HS-5 (cell line): ENCODE measurements around the gene KRT86.
"Not testable (repeated sequence)": the region's sequence is repeated elsewhere in the genome, so short reads cannot be mapped to it uniquely, and the experiment has no call there.

Source experiments
- DNase-seq: peaks from one replicate; pipeline ENCODE4 v3.0.0-alpha.2; 2012; ENCODE audit warnings: low read depth

Gene KRT86

DNA sequence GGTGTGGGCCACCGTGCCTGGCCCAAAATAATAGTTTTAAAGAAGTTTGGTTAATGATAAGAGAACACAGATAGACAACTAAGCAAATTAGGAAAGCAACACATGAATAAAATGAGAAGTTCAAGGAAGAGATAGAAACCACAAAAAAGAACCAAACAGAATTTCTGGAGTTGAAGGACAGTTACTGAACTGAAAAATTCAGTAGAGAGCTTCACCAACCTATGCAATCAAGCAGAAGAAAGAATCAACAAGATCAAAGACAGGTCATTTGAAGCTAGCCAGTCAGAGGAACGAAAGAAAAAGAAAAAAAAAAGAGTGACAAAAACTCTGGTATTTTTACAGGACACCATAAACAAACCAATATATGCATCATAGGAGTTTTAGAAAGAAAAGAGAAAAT lies 62.2 kb downstream of the KRT86 start:
- no peak for DNase-seq

DNA sequence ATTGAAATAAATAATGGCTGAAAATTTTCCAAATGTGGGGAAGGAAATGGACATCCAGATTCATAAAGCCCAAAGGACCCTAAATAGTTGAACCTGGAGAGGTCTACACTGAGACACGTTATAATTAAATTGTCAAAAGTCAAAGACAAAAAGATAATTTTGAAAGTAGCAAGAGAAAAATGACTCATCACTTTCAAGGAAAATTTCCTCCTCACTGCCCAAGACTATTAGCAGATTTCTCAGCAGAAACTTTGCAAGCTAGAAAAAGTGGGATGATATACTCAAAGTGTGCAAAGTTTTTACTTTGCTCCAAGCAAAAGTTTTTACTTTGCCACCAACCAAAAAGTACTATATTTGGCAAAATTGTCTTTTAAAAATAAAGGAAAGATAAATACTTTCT lies 62.6 kb downstream of the KRT86 start:
- DNase-seq, result no peak

DNA sequence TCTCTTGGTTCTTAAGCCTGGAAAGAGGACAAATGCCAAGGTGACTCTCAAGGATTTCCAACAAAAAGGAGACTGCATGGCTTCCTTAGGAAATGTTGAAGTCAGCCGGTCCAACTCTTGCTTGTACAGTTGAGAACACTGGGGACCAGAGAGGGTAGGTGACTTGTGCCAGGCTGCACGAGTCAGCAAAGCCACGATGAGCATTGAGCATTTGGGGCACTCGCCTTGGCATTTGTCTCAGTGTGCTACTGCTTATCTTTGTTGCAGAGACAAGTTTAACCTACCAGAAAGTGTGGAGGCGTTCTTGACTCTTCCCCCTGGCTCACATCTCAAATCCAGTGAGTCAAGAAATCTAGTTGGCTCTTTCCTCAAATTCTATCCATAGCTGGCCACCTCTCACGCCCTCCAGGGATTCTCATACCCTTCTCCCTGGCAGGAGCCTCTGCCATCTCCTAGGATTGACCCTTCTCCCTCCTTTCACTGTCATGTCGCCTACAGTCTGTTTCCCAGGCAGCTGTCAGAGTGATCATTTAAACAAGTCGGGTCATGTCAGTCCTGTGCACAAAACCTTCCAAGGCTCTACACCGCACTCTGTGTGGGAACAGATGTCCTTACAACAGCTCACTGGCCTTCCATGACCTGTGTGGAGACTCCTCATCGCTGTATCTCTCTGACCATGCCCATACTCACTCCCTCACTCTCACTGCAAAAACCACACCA lies 64.0 kb downstream of the KRT86 start:
- no peak for DNase-seq

DNA sequence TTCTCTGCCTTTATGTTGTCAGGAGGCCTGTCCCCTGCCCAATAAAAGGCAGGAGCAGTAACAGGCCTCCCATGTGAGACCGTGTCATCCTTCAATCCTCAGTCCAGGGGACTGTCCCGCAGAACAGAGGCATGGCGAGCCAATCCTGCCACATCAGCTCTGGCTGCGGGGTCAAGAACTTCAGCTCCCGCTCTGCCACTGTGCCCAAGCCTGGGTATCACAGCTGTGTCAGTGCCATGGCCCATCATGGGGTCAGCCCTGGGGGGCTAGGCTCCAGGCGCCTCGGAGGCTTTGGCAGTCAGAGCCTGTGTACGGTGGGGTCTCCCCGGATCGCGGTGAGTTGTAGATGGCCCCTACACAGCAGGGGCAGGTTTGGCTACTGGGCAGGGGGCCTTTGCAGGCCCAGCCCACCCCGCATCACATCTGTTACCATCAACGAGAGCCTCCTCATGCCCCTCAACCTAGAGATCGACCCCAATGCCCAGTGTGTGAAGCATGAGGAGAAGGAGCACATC lies 66.7 kb downstream of the KRT86 start:
- no peak for DNase-seq

DNA sequence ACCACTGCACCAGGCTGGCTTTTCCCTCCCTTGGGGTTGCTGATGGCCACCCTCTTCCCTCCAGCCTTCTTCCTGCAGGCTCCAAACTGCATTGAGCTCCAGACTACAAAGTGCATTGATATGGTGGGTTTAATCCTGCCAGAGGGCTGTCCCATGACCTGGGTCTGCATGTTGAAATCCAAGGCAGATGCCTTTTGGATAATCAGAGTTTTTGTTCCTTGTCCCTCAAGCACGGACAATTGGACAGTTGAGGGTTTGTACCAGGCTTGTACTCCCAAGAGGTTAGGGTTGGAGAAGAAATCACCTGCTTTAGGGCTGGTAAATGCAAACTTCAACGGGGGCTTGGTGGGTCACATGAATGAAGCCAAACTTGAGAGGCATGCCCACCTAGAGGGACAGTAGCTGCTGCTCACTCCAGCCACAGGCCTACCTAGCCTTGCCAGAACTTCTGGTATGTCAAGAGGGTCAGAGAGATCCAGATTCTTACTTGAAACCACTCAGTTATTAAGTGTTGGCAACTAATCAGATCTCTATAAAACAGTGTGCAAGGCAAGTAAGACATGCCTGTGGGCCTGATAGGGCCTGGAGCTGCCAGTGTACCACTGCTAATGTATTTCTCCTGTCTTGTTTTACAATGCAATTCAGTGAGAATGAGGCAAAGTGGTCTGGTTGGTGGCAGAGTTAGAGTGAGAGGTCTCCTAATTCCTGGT lies 68.5 kb downstream of the KRT86 start:
- DNase-seq, result no peak

DNA sequence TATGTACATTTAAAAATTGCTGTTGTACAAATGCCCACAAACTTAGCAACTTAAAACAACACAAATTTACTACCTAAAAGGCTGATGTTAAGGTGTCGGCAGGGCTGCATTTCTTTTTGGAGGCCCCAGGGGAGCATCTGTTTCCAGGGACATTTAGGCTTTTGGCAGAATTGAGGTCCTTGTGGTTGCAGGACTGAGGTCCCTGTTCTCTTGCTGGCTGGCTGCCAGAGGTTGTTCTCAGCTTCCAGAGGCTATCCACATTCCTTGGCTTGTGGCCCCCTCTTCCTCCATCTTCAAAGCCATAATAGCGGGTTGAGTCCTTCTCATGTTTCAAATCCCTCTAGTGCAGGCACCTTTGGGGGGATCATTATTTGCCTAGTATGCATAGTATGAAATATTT lies 69.1 kb downstream of the KRT86 start:
- no peak for DNase-seq

DNA sequence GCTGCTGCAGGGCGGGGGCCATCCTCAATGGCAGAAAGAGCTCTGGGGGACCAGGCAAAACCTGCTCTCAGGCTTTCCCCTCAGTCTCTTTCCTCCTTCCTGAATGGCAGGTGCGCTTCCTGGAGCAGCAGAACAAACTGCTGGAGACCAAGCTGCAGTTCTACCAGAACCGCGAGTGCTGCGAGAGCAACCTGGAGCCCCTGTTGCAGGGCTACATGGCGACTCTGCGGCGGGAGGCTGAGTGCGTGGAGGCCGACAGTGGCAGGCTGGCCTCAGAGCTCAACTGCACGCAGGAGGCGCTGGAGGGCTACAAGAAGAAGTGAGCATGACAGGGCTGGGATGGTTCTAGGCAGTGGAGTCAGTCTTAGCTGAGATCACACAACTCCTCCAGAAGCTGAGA lies 69.7 kb downstream of the KRT86 start:
- no peak for DNase-seq

DNA sequence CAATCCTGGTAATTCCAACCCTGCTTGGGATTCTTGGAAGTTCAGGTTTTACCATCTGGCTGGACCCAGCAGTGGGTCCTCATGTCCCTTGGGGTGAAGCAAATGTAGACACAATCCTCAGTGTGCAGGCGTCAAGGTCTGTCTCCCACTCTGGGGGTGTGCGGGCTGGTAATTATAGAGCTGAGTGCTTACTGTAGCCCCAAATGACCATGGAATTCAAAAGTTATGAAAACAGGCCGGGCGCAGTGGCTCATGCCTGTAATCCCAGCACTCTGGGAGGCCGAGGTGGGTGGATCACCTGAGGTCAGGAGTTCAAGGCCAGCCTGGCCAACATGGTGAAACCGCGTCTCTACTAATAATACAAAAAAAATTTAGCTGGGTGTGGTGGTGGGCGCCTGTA lies 70.6 kb downstream of the KRT86 start:
- DNase-seq, result not testable (repeated sequence)

DNA sequence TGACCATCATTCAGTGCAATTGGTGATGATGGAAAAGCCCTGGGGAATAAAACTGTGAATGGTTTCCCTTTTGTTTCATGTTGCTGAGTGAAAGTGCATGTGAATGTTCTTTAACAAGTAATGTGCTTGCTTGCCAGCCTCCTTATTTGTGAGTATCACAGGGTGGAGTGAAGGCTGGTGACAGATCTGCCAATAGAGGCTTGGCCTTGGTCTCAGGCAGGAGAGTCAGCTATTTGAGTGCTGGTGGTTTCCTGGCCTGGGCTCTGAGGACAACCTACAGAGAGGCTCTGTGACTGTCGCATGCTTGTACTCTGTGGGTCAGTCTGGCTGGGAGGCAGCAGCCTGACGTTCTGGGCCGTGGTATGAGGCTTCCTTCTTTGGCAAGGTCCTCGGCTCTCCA lies 72.1 kb downstream of the KRT86 start:
- DNase-seq, result no peak

DNA sequence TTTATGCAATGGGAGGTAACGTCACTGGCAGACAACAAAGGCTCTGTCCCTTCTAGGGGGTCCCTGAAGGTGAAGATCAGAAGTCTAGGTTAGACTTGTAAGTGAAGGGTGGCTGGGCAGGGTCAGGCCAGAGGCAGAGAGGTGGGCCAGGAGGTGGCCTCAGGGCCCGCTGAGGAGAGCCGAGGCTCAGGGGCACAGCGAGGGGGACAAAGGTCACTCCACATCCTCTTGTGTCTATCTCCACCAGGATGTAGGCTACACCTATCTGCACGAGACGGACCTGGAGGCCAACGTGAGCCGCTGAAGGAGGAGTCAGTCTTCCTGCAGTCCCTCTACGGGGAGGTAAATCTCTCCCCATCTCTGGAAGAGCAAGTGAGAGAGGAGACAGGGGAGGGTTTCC lies 72.6 kb downstream of the KRT86 start:
- no peak for DNase-seq

DNA sequence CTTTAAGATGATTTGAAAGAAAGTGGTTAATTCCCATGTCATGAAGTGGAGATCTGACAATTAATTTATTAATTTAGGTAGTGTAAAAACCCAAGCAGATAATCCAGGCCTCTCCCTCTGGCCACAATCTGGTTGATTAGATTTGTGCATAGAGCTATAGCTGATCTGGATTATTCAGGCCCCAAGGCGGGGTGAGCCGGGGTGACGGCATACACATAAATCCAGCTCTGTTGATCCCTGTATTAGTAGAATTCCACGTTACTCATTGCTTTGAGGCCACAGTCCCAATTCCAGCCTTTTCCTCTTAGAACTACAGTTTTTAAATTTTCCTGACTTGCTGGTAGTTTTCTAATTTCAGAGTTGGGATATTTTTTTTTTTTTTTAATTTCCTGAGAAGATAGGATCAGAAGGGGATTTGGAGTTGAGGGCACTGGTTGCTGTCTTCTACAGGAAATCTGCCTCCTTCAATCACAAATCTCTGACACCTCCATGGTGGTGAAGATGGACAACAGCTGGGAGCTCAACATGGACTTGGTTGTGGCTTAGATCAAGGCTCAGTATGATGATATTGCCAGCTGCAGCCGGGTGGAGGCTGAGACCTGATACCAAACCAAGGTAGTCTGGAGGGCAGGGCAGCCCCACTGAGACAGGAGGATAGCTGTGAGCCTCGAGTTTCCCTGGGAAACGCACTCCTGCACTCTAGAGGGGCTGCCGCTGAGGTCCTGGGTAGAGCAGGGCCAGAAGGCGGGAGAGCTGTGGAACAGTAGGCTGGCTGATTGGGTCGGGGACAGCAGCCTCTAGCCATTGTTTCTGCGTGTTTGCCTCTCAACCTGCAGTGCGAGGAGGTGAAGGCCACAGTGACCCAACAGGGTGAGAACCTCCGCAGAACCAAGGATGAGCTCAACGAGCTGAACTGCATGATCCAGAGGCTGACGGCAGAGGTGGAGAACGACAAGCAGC lies 73.4 kb downstream of the KRT86 start:
- DNase-seq, result no peak

DNA sequence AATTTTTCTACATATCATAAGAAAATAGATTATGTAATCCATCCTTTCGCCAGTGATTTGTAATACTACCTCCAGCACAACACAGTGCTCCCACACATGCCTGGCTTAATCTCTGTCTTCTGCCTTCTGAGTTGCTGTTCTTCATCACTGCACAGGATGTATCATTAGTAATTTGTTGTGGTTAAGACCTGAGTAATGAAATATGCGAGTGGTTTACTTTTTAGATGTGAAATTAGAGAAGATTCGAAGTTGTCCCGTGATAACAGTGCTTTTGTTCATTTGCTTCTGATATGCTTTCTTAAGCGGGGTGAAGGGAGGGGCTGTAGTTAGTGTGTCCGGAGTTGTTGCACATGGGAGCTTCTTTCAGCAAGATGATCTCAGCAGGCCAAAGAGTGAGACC lies 74.8 kb downstream of the KRT86 start:
- DNase-seq, result no peak

DNA sequence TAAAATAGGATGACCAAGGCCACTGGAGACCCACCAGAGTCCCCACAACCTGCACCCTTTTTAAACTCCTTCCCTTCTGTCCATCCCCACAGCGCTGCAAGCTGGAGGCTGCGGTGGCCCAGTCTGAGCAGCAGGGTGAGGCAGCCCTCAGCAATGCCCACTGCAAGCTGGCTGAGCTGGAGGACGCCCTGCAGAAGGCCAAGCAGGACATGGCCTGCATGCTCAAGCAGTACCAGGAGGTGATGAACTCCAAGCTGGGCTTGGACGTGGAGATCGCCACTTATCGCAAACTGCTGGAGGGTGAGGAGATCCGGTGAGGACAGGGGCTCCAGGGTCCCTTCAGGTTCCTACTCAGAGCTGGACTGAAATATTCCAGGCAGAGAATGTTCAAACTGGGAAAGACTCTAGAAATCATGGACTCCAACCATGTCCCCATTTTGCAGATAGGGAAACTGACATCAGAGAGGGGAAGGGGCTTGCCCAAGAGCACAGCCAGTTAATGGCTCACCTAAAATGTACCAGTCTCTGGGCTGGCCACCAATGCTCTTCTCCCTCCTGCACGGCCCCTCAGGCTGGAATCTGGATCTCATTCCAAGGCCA lies 75.7 kb downstream of the KRT86 start:
- no peak for DNase-seq

DNA sequence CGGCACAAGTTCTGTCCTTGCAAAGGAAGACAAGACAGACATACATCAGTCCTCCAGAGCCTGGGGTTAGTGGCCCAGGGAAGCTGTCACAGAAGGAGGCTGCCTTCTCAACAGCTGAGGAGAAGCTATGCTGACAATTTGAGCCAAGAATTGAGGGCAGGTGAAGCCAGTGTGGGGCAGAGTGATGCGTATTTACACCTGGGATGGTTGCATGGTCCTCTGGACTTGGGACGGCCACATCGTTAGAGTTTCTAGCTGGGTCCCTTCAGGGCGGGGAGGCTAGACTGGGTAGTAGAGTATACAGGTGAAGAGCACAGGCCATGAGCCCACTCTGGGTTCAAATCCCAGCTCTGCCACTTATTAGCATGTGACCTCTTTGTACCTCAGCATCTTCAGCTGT lies 76.3 kb downstream of the KRT86 start:
- DNase-seq, result no peak

DNA sequence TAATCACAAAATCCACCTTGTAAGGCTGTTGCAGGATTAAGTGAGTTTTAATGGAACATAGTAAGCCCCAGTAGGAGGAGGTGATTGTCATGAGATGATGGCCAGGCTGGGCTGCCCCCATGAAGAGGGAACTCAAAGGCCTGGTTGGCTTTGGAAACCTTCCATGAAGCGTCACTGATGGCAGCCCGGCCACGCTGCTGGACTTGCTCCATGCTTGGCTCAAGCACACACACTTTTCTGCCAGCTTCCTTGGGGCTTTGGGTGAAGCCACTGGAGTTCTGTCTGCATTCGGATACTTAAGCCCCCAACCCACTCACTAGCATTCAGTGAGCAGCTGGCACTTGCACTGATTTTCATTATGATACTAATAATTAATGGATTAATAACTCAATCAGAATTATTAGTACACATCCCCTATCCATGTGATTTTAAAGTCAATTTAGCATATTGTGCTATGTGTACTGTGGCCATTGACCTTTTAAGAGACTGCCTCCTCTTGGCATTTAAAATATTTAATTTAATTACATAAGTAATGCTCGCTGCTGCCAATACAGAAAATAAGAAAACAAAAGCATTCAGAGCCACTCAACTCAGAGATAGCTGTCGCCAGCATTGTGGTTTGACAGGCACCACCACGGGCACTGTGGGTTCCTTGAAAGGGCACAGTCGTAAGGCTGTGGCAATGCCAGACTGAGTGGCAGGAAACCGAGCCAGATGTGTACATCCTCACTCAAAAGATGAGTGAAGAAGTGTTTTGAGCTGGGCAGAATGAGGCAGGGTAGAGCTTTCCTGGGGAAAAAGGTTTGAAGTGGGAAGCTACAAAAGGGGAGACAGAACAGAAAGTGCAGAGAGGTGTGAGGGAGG lies 77.0 kb downstream of the KRT86 start:
- no peak for DNase-seq

DNA sequence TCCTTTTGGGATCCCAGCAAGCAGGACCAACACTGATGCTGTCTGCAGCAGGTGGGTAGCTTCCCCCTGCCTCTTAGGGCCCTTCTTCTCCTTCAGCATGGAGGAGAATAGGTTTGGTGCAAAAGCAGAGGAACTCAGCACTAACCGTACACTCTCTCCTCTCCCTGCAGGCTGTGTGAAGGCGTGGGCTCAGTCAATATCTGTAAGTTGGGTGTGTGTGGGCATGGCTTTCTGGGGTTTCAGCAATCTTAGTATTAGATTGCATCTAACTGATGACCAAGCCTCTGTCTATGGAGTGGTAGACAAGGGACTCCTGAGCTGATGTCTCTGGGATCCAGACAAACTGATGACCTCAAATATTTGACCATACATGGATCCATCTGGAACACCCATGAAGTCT lies 78.5 kb downstream of the KRT86 start:
- no peak for DNase-seq

DNA sequence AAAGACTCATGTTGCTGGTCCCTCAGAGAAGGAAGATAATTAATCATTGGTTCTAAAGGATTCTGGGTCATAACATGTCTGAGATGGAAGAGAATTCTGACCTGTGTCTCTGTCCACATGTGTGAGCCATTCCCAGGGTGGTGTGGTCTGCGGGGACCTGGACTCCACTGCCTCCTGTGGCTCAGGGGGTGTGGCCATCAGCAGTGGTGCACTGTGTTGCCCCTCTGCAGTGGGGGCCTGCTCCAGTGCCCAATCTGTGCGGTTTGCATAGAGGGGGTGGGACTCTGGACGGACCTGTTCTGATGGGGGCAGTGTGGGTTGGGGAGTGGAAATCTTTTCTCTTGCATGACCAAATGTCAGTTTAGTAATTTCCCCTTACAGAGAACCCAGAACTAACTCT lies 79.3 kb downstream of the KRT86 start:
- DNase-seq, result no peak

DNA sequence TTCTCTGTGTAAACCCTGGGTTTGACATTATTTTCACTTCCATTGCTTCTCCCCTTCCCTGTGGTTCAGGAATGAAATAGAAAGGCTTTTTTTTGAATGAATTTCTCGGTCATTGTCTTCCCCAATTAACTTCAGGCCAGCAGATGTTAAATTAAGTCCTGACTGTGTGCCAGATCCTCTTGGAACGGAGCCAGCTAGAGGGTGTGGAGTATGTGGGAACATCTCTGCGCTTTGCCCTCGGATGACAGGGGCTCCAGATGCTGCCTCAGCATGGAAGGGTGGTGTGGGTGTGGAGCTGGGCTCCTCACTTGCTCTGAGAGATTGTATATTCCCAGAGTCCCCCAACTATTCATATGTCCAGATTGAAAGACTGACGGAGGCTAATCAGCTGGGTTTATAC lies 79.8 kb downstream of the KRT86 start:
- no peak for DNase-seq

DNA sequence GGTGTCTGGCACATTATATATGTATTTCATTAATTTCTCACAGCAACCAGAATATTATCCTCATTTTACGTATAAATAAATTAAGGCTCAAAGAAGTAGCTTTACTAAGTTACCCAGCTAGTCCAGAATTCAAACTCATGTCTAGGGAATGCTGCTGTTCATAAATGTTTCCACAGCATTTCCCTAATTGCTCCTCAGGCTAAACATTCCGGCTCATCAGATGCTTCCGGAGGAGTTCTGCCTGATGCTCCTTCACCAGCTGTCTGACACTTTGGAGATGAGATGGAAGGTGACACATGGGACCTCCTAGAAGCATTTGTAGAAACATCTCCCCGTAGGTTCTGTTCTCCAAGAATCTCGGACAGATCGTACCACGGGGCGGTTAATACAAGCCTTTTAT lies 80.7 kb downstream of the KRT86 start:
- DNase-seq, result no peak

DNA sequence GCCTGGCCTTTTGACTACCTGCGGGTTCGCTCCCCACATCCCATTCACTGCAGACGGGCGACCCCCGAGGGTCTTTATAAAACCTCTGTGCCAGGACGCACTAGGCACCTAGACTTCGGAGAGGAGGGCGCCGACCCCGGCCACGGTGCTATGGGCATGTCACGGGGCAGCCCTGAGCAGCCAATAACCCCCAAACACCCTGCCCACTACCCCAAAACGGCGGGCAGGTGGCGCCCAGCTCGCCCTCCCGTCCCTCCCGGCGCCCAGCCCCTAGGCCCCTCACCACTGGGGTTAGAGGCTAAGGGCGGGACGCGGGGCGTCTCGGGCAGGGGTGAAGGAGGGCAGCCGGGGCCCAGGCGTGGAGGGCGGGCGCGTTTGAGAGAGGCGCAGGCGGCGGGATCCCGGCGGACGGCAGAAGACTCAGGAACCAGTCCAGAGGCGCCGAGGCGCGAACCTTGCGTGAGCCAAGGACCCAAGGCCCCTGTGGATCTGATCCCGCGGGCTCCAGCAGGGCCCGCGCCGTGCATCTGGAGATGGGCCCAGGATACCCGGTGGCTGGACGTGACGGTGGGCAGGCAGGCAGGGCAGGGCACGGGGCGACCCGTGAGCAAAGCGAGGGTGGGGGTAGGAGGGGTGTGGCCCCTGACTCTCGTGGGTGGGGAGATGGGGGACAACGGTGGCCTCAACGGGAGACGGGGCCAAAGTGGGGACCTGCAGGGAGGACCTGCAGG lies 81.8 kb downstream of the KRT86 start:
- DNase-seq, result no peak
